ENCODE measurements around the gene TRMT44. TPM values are rescaled to one million over a fixed set of nuclear protein-coding genes. Genes with fewer than 3 reads are reported as not detected.

Gene TRMT44
- polyA plus RNA-seq, 1 experiment: 7.0 TPM

DNA sequence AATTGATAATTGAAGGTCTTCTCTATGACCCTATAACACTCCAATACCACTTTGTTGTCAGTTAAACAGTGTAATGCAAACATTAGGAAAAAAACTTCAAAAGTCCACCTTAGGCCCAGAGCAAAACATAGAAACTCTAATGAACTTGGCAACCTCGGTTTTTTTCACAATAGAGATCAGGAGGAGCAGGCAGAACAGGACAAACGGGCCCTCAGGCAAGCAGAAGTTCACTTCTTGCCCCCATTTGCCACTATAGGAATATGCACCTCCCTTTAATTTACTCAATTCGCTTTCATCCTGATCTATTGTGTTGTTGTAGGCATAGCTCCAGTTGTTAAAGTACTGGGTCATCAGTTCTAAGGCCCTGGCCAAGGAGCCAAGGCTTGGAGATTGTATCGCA is 18.2 kb upstream of the TRMT44 start:
- TF ChIP-seq, protein P1, sequence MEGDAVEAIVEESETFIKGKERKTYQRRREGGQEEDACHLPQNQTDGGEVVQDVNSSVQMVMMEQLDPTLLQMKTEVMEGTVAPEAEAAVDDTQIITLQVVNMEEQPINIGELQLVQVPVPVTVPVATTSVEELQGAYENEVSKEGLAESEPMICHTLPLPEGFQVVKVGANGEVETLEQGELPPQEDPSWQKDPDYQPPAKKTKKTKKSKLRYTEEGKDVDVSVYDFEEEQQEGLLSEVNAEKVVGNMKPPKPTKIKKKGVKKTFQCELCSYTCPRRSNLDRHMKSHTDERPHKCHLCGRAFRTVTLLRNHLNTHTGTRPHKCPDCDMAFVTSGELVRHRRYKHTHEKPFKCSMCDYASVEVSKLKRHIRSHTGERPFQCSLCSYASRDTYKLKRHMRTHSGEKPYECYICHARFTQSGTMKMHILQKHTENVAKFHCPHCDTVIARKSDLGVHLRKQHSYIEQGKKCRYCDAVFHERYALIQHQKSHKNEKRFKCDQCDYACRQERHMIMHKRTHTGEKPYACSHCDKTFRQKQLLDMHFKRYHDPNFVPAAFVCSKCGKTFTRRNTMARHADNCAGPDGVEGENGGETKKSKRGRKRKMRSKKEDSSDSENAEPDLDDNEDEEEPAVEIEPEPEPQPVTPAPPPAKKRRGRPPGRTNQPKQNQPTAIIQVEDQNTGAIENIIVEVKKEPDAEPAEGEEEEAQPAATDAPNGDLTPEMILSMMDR (IDR thresholded peaks at IDR 0.05; ENCODE audit: low read depth, low read length): no peak
- Histone ChIP-seq H3K27ac (ENCODE audit: low read depth, low read length) (no peak overlapping the region), H3K4me3 (ENCODE audit: low read depth, low read length) (no peak overlapping the region), H3K27me3 (ENCODE audit: control insufficient read depth, insufficient read depth, low read length) (no peaks in the 10 kb centered on the region), H3K9me3 (ENCODE audit: control insufficient read depth, insufficient read depth, low read length) (no peaks in the 10 kb centered on the region)
- ChIA-PET CTCF (no interaction called here), POLR2A (no interaction called here)
- no peak for DNase-seq (ENCODE audit: low read depth, low spot score)

DNA sequence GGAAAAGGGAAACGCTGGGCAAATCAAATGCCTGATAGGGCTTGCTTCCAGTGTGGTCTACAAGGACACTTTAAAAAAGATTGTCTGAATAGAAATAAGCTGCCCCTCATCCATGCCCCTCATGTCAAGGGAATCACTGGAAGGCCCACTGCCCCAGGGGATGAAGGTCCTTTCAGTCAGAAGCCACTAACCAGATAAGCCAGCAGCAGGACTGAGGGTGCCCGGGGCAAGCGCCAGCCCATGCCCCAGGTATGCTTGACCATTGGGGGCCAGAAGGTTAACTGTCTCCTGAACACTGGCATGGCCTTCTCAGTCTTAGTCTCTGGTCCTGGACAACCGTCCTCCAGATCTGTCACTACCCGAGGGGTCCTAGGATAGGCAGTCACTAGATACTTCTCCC is 17.8 kb upstream of the TRMT44 start:
- TF ChIP-seq, protein P1 (IDR thresholded peaks at IDR 0.05; ENCODE audit: low read depth, low read length): no peak
- POLR2A ChIA-PET: no interaction called here
- Histone ChIP-seq H3K9me3 (ENCODE audit: control insufficient read depth, insufficient read depth, low read length) (no peaks in the 10 kb centered on the region), H3K4me3 (ENCODE audit: low read depth, low read length) (no peak overlapping the region), H3K27ac (ENCODE audit: low read depth, low read length) (no peak overlapping the region), H3K27me3 (ENCODE audit: control insufficient read depth, insufficient read depth, low read length) (no peaks in the 10 kb centered on the region)
- CTCF ChIA-PET: no interaction called here
- DNase-seq (ENCODE audit: low read depth, low spot score): no peak

DNA sequence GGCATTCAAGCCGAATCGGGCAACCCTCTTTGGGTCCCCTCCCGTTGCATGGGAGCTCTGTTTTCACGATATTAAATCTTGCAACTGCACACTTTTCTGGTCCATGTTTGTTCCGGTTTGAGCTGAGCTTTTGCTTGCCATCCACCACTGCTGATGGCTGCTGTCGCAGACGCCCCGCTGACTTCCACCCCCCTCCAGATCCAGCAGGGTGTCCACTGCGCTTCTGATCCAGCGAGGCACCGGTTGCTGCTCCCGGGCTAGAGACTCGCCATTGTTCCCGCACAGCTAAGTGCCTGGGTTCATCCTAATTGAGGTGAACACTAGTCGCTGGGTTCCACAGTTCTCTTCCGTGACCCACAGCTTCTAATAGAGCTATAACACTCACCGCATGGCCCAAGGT is 13.3 kb upstream of the TRMT44 start:
- no peak overlapping the region for H3K27ac ChIP-seq (ENCODE audit: low read depth, low read length)

DNA sequence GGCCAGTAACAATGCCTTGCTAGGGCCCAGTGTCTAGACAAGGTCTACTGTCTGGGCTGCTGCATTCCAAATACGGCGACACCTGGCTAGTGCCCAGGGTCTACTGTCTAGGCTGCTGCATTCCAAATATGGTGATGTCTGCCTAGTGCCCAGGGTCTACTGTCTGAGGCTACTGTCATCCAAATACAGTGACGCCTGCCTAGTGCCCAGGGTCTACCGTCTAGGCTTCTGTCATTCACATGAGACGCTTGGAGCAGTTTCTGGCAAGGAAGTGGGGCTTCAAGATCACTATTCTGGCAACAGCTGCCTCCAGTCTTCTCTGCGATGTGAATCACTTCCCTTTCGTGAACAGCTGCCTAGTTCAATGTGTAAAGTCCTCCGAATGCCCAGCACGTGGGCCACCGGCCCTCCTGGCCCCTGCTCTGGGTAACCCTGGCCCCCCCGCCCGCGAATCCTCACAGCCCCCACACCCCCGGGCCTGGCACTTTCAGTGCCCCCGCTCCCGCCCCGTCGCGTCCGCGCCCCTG is 12.8 kb upstream of the TRMT44 start:
- H3K27ac ChIP-seq (ENCODE audit: low read depth, low read length): peak overlapping the region; percentile 21
- no peaks in the 10 kb centered on the region; the same call in 1 of the 2 replicates for H3K9me3 ChIP-seq (ENCODE audit: control insufficient read depth, insufficient read depth, low read length)
- POLR2A ChIA-PET: interaction anchor here (1.0 to 1.6 kb wide), 3 partner anchors 8 to 213 kb away, joined by 3 to 5 read pairs (median 4); partner anchors contain the start of genes ACOX3 and TRMT44
- CTCF ChIA-PET: interaction anchor here (1.1 to 2.2 kb wide), 4 partner anchors 8 to 251 kb away, joined by 6 to 10 read pairs (median 8); no protein-coding TSS in a partner anchor
- H3K4me3 ChIP-seq (ENCODE audit: low read depth, low read length): peak overlapping the region; percentile 78
- no peak for DNase-seq (ENCODE audit: low read depth, low spot score)
- no peaks in the 10 kb centered on the region for H3K27me3 ChIP-seq (ENCODE audit: control insufficient read depth, insufficient read depth, low read length)
- TF ChIP-seq, protein P1 (IDR thresholded peaks at IDR 0.05; ENCODE audit: low read depth, low read length): no peak

More for the DNA sequence above, 13.3 kb upstream of the TRMT44 start:
- no peak for DNase-seq (ENCODE audit: low read depth, low spot score)
- H3K9me3 ChIP-seq (ENCODE audit: control insufficient read depth, insufficient read depth, low read length): no peaks in the 10 kb centered on the region; the same call in 1 of the 2 replicates
- CTCF ChIA-PET: interaction anchor here (0.8 to 1.9 kb wide), 2 partner anchors 7 to 41 kb away, joined by 4 to 8 read pairs; no protein-coding TSS in a partner anchor
- POLR2A ChIA-PET: no interaction called here
- TF ChIP-seq, protein P1 (IDR thresholded peaks at IDR 0.05; ENCODE audit: low read depth, low read length): no peak
- no peaks in the 10 kb centered on the region for H3K27me3 ChIP-seq (ENCODE audit: control insufficient read depth, insufficient read depth, low read length)
- peak overlapping the region; percentile 78 for H3K4me3 ChIP-seq (ENCODE audit: low read depth, low read length)

DNA sequence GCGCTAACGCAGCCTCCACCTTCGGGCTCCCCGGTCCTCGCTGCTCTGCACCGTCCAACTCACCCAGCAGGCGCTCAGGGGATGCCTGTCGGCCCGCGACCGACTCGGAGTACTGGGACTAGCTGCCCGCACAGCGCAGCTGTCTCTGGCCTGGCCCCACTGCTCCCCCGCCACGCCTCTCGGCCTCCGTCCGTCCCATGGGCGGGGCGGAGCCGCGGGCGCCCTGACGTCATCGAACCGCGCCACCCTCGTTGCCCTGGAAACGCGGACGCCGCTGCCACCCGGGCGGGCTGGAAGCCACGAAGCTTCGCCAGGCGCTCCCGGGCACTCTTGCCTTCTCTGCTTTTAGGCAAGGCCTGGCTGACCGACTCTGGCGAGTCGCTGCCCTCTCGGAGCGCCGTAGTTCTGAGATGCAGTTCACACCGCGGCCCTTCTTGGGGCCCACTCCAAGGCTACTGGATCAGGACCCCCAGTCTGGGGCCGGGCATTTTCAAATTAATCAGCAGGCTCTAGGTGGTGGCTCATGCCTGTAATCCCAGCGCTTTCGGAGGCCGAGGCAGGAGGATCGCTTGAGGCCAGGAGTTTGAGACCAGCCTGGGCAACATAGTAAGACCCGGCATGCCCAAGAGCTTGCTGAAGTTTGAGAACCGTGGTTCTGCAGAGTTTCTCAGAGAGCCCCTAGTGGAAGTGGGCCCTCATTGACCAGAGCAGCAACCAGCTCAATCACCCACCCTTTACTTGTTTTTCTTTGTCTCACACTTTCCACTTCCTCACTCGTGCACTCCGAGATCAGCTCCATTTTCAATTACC is 12.1 kb upstream of the TRMT44 start:
- ChIA-PET CTCF (interaction anchor here (0.6 to 2.2 kb wide), 10 partner anchors 8 to 1019 kb away, joined by 3 to 10 read pairs (median 6); partner anchors contain the start of genes ACOX3 and TRMT44), POLR2A (interaction anchor here (0.5 to 1.6 kb wide), 5 partner anchors 8 to 214 kb away, joined by 3 to 5 read pairs (median 3); partner anchors contain the start of genes ACOX3 and TRMT44)
- Histone ChIP-seq H3K27ac (ENCODE audit: low read depth, low read length) (peak overlapping the region; percentile 21), H3K4me3 (ENCODE audit: low read depth, low read length) (peak overlapping the region; percentile 78), H3K9me3 (ENCODE audit: control insufficient read depth, insufficient read depth, low read length) (no peaks in the 10 kb centered on the region; the same call in 1 of the 2 replicates), H3K27me3 (ENCODE audit: control insufficient read depth, insufficient read depth, low read length) (no peaks in the 10 kb centered on the region)
- TF ChIP-seq, protein P1 (IDR thresholded peaks at IDR 0.05; ENCODE audit: low read depth, low read length): peak; percentile 59
- DNase-seq (ENCODE audit: low read depth, low spot score): peak; percentile 67

Measured in AG04450 (cell line).